Anterior cingulate cortex (tissue), 58 donors: Measurements from ENCODE around the gene CSF2.

Experiments used
- DNase-seq, 58 donors: peaks; one replicate each; lab custom pipeline; 2025; lab: John Stamatoyannopoulos, UW

Gene CSF2

GRCh38 chr5:132073231-132074013 is at the start of gene CSF2:
TSS of gene CSF2 (plus strand) at chr5:132073789. CDS start at chr5:132073824, 35 bp downstream.
- no peak for DNase-seq

DNA sequence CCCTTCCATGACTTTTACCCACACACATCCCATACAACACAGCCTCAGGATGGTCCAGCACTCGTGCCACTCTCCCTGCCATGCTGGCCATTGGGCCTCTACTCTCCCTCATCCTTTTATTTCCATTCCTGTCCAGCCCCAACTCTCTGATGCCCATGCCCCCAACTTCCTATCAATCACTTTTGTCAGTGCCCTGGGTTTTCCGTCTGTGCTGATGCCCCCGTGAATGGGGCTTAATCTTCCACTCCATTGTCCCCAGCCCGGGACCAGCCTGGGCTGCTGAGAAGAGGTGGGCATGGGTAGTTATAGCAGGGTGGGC is 49.5 kb upstream of the CSF2 start:
- DNase-seq = no peak

- DNase-seq = no peak
These were observed 48.7 kb upstream of the CSF2 start for GRCh38 chr5:132024789-132025402.

- no peak for DNase-seq
These were observed 48.1 kb upstream of the CSF2 start for GRCh38 chr5:132025403-132025971.

GRCh38 chr5:132026516-132027008 is 47.0 kb upstream of the CSF2 start:
- DNase-seq = no peak

DNA sequence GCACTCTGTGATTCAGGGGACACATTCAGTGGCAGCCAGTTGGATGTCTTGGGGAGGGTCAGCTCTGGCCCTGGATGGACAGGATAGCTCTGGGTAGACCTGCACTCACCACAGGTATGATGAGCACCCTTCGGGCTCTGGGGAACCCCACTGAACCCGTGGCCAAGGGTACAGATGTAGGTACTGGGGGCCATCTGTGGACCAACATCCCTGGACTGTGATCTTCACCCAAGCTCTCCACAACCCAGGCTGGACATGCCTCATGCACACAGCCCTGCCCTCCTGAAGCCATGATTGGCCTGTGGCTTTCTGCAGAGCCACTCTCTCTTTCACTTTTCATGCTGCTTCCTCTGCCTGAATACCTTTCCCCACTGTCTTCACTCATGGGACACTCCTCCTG is 46.6 kb upstream of the CSF2 start:
- DNase-seq = no peak

DNA sequence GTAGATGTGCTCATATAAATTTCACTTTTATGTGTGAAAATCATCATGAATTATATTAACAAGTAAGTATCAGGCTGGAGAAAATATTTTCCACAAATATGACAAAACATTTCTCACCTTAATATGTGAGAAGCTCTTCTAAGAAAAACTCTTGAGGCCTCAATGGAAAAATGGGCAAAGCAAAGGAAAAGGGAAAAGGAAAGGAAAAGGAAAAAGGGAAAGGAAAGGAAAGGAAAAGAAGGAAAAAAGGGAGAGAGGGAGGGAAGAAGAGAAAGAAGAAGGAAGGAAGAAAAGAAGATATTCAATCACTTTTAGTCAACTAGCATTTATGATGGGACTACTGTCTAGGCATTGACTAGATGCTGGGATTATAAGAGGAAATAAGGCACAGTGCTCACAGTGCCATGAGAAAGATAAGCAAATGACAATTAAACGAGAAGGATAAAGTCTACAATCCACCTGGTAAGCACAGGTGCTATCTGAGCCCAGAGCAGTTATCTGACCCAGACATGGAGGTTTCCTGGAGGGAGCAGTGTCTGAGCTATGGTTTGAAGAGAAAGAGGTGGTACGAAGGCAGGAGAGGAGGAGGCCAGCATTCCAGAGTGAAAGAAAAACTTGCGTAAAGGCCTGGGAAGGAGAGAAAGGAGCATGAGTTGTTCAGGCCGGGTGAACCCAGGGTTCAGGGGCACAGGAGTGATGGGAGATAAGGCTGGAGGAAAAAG is 43.8 kb upstream of the CSF2 start:
- DNase-seq = no peak

GRCh38 chr5:132030610-132031009 is 43.0 kb upstream of the CSF2 start:
- no peak for DNase-seq

DNA sequence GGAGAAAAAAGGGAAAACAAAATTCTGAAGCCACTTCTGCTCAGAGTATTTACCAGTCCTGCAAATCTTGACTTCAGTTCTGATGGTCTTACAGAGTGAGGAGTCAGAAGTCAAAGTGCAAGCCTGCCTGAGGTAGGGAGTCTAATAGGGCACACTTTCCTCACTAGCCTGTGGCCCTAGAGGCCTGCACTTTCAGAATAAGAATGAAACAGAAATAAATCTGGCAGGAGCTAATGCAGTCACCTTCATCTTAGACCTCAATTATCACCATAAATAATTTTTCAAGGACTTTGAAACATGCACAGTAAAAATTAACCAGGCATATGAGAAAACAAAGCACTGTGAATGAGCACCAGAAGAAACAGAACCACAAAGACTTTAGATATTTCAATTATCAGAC is 41.4 kb upstream of the CSF2 start:
- DNase-seq = no peak

- DNase-seq = no peak
These were observed 40.5 kb upstream of the CSF2 start for GRCh38 chr5:132033122-132033521.

GRCh38 chr5:132037353-132037752 is 36.2 kb upstream of the CSF2 start:
- no peak for DNase-seq

- DNase-seq = peak in 3 of 58 donors; percentile 11 to 22 (median 11)
These were observed 29.4 kb upstream of the CSF2 start for GRCh38 chr5:132044207-132044606.

DNA sequence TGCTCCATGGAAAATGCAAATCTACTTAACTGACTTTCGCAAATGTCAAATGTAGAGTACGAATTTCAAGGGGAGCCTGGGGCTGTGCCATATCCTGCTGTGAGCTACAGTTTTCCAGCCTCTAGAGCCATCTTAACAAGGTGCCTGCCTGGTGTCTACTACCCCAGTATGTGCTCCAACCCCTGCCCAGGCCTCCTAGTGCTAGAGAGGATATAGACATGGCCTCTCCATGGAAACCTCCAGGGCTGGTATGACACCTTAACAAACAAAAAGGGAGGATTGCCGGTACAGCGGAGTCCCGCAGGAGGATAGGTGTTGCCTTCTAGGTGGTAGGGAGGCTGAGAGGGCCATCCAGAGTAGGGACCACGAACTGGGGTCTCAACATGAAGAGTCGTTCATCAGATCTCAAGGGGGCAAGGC is 26.7 kb upstream of the CSF2 start:
- no peak for DNase-seq

GRCh38 chr5:132049093-132049492 is 24.5 kb upstream of the CSF2 start:
- DNase-seq = no peak

- DNase-seq = no peak
These were observed 24.0 kb upstream of the CSF2 start for GRCh38 chr5:132049559-132049958.

DNA sequence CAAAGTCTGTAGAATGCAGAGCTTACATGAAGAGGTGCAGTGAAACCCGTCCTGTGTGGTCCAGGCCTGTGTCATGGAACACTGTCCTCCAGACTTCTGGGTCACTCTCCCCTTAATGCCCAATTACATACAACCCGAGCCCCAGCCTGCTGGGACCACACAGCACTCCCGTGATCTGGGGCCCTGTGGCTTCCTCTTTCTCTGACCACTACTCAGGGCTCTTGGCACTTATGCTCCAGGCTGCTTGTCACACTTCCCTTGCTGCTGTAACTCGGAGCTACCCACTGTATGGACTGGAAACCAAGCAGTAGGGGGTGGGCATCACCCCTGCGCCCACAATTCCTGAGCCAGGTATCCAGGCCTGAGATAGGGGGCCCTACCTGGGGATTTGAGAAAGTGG is 23.5 kb upstream of the CSF2 start:
- peak in 17 of 58 donors; percentile 9 to 45 (median 23) for DNase-seq

- no peak for DNase-seq
These were observed 22.7 kb upstream of the CSF2 start for GRCh38 chr5:132050661-132051552.

- no peak for DNase-seq
These were observed 21.1 kb upstream of the CSF2 start for GRCh38 chr5:132052520-132052919.

DNA sequence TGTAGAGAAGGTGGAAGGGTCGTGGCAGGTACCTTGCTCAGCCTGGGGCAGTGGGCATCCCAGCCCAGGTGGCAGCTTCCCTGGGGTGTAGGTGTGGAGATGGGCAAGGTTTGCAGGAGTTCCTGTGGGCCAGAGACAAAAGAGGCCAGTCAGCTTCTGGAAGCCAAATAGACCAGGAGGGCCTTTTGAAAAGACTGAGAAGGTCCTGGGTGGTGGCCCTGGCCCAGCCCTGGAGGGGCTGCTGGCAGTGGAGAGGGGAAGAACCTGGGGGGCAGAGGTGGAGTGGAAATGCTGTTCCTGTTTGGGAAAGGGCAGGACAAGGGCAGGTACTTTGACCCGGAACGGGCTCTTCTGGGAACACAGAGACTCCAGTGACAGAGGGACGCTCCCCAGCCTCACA is 20.1 kb upstream of the CSF2 start:
- DNase-seq = no peak

GRCh38 chr5:132054031-132054696 is 19.4 kb upstream of the CSF2 start:
- no peak for DNase-seq
